ENCODE measurements around the gene HIPK2.

The HIPK2 gene

GRCh38 chr7:139666501-139666900, 111.3 kb downstream of the HIPK2 start:
- DNase-seq = no peak

- no peak for DNase-seq
These were observed 113.4 kb downstream of the HIPK2 start for GRCh38 chr7:139664434-139664833.

DNA sequence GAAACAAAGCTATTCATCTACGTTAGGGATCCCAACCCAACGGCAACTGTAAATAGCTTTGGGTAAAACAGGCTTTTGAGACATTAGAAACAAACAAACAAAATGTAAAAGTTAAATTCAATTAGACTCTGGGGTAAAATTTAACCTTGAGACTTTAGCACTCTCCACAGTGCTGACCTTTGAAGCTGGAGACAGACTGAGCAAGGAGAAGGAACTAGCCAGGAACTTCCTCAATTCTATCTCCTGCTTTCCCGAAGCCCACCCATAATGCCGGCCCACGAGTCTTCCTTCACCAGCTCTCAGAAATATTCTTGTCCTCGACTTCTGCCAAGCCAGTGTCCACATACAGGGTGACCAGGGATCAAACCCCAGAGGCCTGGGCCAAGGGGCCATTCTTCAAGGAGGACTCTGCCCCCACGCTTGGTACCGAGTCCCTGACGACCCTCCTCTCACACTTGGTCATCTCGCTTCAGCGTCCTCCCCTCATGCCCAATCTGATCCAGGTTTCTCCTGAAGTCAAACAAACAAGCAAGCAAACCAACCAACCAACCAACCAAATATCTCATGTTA, 114.1 kb downstream of the HIPK2 start:
- DNase-seq = no peak

DNA sequence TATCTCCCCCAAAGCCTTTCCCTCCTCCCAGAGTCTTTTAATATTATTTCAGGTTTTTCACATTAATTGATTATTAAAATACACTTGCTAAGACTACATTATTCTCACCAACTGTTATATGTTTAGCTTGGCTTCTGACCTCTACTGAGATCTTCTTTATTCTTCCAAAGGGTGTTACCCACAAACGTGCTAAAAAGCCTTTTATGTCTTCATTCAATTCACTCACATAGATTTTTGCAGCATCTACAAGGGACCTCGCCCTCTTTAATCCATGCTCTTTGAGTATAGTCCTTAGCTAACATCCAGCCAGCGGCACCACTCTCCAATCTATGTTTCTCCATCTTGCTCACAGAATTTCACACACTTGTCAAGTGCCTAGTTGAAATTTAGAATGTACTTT, 115.9 kb downstream of the HIPK2 start:
- DNase-seq = no peak

- DNase-seq = no peak
These were observed 116.8 kb downstream of the HIPK2 start for GRCh38 chr7:139661043-139661440.

- DNase-seq = no peak
These were observed 117.3 kb downstream of the HIPK2 start for GRCh38 chr7:139660317-139661042.

GRCh38 chr7:139659922-139660316, 117.9 kb downstream of the HIPK2 start:
- DNase-seq = no peak

DNA sequence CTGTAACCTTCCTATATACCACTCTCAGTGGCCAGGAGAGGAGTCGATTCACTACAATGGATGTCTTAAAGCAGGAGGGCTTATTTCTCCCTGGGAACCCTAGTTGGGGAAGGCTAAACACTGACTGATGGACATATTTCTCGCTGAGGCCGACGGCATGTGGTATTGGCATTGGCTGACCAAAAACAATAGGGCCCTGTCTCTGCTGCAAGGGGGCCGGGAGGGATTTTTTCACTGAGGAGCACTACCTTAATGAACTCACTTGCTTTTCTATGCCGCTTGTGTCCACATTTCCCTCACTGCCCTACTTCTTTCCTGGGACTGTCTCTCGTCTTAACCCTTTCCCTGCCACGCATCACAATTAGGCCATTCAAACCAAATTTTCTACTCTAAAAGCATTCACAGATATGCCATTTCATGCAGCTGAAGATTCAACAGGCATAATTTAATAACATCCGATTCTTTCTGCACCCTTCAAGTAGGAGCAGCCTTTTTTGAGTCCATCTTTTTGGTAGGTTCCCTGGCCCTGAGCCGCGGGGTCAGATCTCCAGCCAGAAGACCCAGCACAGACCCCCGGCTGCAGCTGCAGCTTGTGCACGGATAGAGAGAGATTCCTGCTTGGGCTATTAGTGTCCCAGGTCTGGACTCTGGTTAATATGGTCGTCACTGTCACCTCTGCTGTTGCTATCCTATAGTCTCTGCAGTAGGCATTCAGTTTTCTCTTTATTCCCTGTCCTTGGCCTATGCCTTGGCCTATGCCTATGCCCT, 118.7 kb downstream of the HIPK2 start:
- no peak for DNase-seq

GRCh38 chr7:139658296-139658695, 119.5 kb downstream of the HIPK2 start:
- DNase-seq = no peak

- no peak for DNase-seq
These were observed 120.1 kb downstream of the HIPK2 start for GRCh38 chr7:139657725-139658124.

DNA sequence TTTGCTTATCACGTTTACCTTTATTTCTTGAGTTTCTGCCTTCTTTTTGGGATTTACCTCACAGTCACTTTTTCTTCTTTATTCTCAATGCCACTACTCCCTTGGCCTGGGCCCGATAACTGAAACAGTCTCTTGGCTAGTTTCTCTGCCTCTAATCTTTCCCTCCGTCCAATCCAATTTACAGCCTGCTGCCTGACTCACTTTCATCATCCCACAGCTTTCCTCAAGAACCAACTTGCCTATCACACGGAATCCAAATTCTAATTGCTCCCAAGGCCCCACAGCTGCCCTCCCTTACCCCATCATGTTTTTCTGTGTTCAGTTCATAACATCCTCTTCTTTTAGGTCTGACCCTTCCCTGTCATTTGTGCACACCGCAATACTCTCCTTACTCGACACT, 121.4 kb downstream of the HIPK2 start:
- DNase-seq = no peak

- DNase-seq = no peak
These were observed 122.5 kb downstream of the HIPK2 start for GRCh38 chr7:139655305-139655704.

DNA sequence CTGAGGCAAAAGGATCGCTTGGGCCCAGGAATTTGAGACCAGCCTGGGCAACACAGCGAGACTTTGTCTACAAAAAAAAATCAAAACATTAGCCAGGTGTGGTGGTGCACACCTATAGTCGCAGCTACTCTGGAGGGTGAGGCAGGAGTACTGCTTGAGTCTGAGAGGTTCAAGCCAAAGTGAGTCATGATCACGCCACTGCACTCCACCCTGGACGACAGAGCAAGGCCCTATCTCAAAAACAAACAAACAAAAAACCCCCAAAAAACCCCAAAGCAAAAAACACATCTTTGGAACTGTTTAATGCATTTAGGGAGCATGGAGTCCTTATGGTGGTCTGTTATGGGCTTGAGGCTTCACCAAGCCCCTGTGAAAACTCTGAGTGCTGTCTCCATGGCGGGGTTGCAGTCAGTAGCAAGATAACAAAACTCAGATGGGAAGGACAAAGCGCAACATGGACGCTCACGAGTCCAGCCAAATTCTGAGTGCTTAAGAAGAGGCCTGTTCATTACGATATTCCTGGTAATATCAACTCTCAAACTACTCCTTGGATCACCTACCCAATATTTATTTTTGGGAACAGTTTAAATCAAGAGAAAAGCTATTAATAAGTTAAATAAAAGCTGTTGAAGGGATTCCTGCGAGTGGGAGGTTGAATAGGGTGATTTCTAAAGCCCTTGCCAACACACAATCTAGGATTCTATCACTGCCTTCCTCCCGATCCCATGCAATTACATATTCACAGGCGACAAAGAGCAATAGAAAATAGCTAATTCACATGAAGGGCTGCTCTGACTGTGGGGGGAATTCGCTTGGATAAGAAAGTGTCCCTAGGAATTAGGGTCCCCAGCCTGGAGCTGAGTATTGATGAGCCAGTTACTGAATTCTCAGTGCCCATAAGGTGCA, 123.3 kb downstream of the HIPK2 start:
- DNase-seq = no peak

DNA sequence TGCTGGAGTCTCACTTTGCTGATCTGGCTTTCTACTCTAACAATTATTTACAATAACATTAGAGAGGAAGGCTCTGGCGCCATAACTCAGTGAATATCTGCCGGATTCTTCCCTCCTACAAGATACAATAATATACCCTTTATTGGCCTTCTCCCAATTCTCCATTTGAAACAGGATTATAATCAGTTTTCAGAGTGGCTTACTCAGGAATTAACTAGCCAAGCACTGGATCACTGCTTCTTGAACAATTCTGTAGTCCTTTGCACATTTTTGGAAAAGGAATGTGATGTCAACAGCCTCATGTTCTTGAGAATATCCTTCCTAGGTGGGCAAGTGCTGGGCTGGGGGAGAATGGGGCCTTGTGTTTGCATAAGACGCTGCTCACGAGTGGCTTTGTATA, 125.9 kb downstream of the HIPK2 start:
- DNase-seq = no peak

DNA sequence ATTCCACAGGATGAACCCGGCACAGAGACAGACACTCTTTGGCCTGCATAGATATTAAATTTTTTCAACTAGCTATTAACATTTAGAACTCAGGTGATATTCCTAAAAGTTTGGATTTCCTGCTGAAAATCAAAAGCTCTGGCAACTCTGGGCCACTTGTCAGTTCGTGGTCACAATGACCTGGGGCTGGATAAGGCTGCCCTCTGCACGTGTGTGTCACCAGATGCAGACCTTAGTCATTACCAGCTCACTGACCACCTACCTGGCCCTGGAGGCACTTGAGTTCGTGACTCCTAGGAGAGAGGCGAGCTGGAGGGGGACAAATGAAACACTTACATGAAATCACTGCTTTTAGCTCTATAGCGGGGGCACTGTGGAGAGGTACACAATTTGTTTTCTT, 126.5 kb downstream of the HIPK2 start:
- no peak for DNase-seq

DNA sequence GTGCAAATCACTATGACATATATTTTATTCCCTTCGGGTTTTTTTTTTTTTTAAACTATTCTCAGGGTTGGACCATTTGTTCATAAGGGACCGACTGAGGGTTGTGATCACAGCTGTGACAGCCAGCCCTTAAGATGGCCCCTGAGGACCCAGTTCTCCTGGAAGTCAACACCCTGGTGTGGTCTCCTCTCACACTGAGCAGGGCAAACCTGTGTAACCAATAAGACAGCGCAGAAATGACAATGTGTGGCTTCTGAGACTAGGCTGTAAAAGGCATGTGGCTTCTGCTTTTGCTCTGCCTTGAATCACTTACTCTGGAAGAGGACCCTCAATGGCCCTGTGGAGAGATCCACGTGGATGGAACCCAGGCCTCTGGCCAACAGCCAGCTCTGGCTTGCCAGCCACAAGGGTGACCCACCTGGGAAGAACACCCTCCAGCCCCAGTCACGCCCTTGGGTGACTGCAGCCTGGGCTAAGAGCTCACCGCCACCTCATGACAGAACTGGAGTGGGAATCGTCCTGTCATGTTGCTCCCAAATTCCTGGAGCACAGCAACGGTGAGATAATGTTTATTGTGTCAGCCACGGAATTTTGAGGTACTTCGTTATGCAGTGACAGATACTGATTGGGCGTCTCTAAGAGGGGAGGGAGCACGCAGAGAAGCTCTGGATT, 127.2 kb downstream of the HIPK2 start:
- DNase-seq = no peak

- DNase-seq = no peak
These were observed 128.8 kb downstream of the HIPK2 start for GRCh38 chr7:139648941-139649425.

GRCh38 chr7:139648391-139648861, 129.4 kb downstream of the HIPK2 start:
- DNase-seq = no peak

DNA sequence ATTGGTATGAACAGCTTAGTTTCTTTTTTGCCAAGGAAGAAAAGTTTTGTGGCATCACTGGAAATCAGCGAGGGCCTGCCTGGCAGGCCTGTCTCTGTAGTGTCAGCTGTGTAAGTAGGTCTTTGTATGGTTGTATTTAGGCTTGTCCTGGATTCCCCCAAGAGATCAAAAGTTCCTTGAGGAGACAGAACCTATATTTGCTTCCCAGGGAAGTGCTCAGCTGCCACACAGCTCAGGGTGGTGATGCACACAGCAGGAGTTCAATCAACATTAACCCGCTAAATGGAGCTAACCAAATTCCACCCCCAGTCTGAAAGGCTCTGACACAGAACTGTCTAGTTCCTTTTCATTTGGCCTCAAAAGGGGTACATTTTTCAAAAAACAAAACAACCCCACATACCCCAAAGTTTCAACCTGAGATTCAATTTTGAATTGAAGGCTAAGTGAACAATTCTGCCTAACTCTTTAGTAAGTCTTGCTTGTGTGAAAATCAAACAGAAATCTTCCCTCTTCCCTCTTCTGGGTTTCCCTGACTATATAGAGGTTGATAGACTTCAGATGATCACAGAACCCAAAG, 129.9 kb downstream of the HIPK2 start:
- DNase-seq = no peak

DNA sequence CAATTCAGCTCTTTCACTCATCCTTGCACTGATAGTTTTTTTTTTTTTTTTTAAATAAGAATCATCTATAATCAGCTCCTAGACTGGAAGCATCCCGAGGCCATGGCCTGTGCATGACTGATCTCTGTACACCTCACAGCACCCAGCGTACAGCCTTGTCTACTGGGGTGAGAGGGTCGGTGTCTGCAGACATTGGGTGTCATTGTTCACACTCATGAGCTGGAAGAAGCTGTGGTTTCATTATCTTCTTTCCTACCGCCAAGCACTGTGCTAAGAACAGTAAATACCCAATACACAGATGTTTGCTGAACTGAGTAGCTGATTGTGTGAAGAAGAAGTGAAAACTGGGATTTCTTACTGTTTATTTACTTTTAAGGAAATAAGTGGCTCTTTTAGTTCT, 130.7 kb downstream of the HIPK2 start:
- no peak for DNase-seq

GRCh38 chr7:139646566-139646965, 131.2 kb downstream of the HIPK2 start:
- no peak for DNase-seq
